Skeletal muscle tissue (tissue), 4 donors: ENCODE data around the gene GATAD2B. TPM values are rescaled to one million over a fixed set of nuclear protein-coding genes. Genes with fewer than 3 reads are reported as not detected.

ENCODE experiments used
- H3K27ac ChIP-seq: one replicate; pipeline ENCODE4 v1.7.0; 2013; ENCODE audit warnings: mild to moderate bottlenecking, low read depth, low read length, inconsistent platforms
- H3K27me3 ChIP-seq, 3 donors: one replicate each; pipeline ENCODE4 v1.7.0; 2013; ENCODE audit warnings: low read length in 3 of 3; ENCODE audit not compliant: control insufficient read depth in 3 of 3, insufficient read depth in 3 of 3
- H3K36me3 ChIP-seq, 3 donors: one replicate each; pipeline ENCODE4 v1.7.0; 2013; ENCODE audit warnings: low read length in 3 of 3; ENCODE audit not compliant: control insufficient read depth in 3 of 3, insufficient read depth in 3 of 3
- H3K4me1 ChIP-seq, 3 donors: one replicate each; pipeline ENCODE4 v1.7.0; 2013; ENCODE audit warnings: low read length in 3 of 3, mild to moderate bottlenecking in 3 of 3; ENCODE audit not compliant: control insufficient read depth in 3 of 3, insufficient read depth in 3 of 3
- H3K4me3 ChIP-seq, 3 donors: one replicate each; pipeline ENCODE4 v1.7.0; 2013; ENCODE audit warnings: low read length in 3 of 3
- H3K9ac ChIP-seq, 3 donors: one replicate each; pipeline ENCODE4 v1.7.0; 2013; ENCODE audit warnings: low read length in 3 of 3, mild to moderate bottlenecking in 3 of 3, moderate library complexity in 2 of 3, low read depth in 1 of 3
- H3K9me3 ChIP-seq, 3 donors: one replicate each; pipeline ENCODE4 v1.7.0; 2013; ENCODE audit warnings: low read length in 3 of 3; ENCODE audit not compliant: control insufficient read depth in 3 of 3
- total RNA-seq: library from RNA; depleted of rRNA; stranded (reverse); fragments of >200 nt; gene quantifications from one replicate; pipeline ENCODE4 v1.2.3, GENCODE V29; 2014
- donor health status: Osteomylitis.

GATAD2B gene
- total RNA-seq, 1 donor from 2014 or later = 6.3 TPM

DNA sequence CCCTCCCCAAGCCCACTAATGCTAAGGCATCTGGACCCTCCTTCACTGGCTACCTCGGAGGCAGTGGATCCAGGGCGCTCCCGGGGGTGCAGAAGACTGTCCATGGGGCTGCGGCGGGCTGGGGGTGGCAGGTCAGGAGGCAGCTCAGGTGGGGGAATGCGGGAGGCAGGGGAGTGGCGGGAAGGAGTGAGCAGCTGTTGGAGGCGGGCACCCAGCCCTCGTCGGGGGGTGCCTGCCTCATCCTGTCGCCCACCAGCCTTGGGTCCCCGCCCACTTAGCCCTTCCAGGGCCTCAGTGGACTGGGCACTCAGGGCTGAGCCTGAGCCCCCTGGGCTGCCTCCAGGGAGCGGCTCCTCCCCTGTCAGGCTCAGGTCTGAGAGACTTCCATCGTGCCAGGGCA is 10.7 kb upstream of the GATAD2B start:
- no peak overlapping the region for H3K9ac ChIP-seq
- H3K4me3 ChIP-seq = no peak overlapping the region
- peaks cover 69 to 77% (median 72%) of the 10 kb centered on the region in 3 donors for H3K36me3 ChIP-seq
- no peak overlapping the region for H3K27ac ChIP-seq
- no peaks in the 10 kb centered on the region for H3K27me3 ChIP-seq
- peaks cover 0 to 4% (median 0%) of the 10 kb centered on the region in 3 donors for H3K4me1 ChIP-seq
- no peaks in the 10 kb centered on the region for H3K9me3 ChIP-seq

- H3K4me1 ChIP-seq = peaks cover 0 to 6% (median 0%) of the 10 kb centered on the region in 3 donors
- no peak overlapping the region for H3K4me3 ChIP-seq
- no peak overlapping the region for H3K27ac ChIP-seq
- H3K27me3 ChIP-seq = no peaks in the 10 kb centered on the region
- H3K36me3 ChIP-seq = peaks cover 64 to 71% (median 67%) of the 10 kb centered on the region in 3 donors
- no peak overlapping the region for H3K9ac ChIP-seq
- no peaks in the 10 kb centered on the region for H3K9me3 ChIP-seq
Measured at GRCh38 chr1:153932156-153933131, 9.7 kb upstream of the GATAD2B start.

- Histone ChIP-seq H3K9me3 (no peaks in the 10 kb centered on the region), H3K4me1 (peaks cover 0 to 6% (median 0%) of the 10 kb centered on the region in 3 donors), H3K9ac (no peak overlapping the region), H3K27ac (no peak overlapping the region), H3K27me3 (no peaks in the 10 kb centered on the region), H3K4me3 (no peak overlapping the region), H3K36me3 (peaks cover 42 to 52% (median 46%) of the 10 kb centered on the region in 3 donors)
Measured at GRCh38 chr1:153929981-153930948, 7.5 kb upstream of the GATAD2B start.

DNA sequence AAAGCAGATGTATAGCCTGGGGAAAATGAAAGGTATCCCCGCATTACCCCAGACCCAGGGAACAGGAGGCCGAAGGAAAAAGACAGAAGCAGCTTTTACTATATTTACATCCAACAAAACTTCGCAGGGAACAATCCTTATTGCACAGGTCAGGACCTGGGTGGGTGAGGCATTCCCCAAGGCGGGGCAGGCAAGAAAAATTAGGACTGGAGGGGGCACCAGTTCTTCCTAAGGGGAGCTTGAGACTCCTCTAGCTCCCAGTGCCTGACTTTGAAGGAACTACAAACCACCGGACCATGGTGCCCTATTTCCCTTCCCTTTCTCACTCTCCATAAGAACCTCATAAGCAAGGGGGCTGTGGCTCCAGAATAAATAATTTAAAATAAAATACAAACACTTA is 6.7 kb upstream of the GATAD2B start:
- Histone ChIP-seq H3K36me3 (peaks cover 34 to 46% (median 39%) of the 10 kb centered on the region in 3 donors), H3K27ac (no peak overlapping the region)

GRCh38 chr1:153928791-153929341 is 6.1 kb upstream of the GATAD2B start:
- peaks cover 2 to 6% (median 4%) of the 10 kb centered on the region in 3 donors for H3K4me1 ChIP-seq
- no peak overlapping the region for H3K27ac ChIP-seq
- H3K4me3 ChIP-seq = no peak overlapping the region
- H3K36me3 ChIP-seq = peaks cover 34 to 41% (median 35%) of the 10 kb centered on the region in 3 donors
- H3K9ac ChIP-seq = peak overlapping the region in 1 of 3 donors; percentile 35
- no peaks in the 10 kb centered on the region for H3K27me3 ChIP-seq
- H3K9me3 ChIP-seq = no peaks in the 10 kb centered on the region

More for the DNA sequence above, 6.7 kb upstream of the GATAD2B start:
- peaks cover 0 to 6% (median 0%) of the 10 kb centered on the region in 3 donors for H3K4me1 ChIP-seq
- no peaks in the 10 kb centered on the region for H3K27me3 ChIP-seq
- no peak overlapping the region for H3K9ac ChIP-seq
- H3K4me3 ChIP-seq = no peak overlapping the region
- H3K9me3 ChIP-seq = no peaks in the 10 kb centered on the region

DNA sequence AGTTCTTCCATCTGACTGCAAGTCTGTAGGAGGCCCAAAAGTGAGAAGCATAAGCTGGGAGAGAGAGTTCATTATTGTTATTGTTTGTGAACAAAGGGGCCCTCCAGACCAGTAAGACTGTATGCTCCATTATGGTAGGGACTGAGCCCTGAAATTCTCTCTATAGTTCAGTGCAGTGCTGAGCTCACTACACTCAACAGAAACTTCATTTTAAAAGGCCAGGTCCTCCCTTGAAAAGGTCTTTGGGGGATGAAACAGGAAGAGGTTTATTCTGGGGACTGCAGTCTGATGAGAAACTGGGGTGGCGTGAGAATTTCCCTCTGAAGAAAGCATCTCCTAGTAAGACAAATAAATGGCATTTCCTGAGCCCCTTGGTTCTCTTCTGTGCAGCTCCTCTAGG is 5.5 kb upstream of the GATAD2B start:
- H3K27ac ChIP-seq = no peak overlapping the region
- H3K27me3 ChIP-seq = no peaks in the 10 kb centered on the region
- H3K9me3 ChIP-seq = no peaks in the 10 kb centered on the region
- H3K4me1 ChIP-seq = peaks cover 9 to 10% (median 9%) of the 10 kb centered on the region in 3 donors
- H3K36me3 ChIP-seq = peaks cover 29 to 36% (median 31%) of the 10 kb centered on the region in 3 donors
- H3K4me3 ChIP-seq = no peak overlapping the region
- H3K9ac ChIP-seq = no peak overlapping the region

DNA sequence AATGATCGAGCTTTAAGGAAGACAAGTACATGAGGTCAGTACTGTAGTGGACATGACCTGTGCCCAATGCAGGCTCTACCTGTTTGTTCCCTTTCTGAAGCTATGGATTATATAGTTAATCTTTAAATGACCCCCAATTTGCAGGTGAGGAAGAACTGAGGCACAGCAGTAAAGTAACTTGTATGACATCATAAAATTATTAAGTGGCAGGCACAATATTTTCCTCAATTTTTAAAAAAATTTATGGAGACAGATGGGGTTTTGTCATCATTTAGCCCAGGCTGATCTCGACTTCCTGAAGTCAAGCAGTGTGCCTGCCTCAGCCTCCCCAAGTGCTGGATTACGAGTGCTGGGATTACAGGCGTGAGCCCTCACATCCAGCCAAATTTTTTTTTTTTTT is 3.6 kb upstream of the GATAD2B start:
- Histone ChIP-seq H3K9ac (no peak overlapping the region), H3K36me3 (peaks cover 15 to 22% (median 18%) of the 10 kb centered on the region in 3 donors), H3K9me3 (no peaks in the 10 kb centered on the region), H3K4me1 (peaks cover 14 to 16% (median 15%) of the 10 kb centered on the region in 3 donors), H3K27ac (no peak overlapping the region), H3K27me3 (no peaks in the 10 kb centered on the region), H3K4me3 (no peak overlapping the region)

DNA sequence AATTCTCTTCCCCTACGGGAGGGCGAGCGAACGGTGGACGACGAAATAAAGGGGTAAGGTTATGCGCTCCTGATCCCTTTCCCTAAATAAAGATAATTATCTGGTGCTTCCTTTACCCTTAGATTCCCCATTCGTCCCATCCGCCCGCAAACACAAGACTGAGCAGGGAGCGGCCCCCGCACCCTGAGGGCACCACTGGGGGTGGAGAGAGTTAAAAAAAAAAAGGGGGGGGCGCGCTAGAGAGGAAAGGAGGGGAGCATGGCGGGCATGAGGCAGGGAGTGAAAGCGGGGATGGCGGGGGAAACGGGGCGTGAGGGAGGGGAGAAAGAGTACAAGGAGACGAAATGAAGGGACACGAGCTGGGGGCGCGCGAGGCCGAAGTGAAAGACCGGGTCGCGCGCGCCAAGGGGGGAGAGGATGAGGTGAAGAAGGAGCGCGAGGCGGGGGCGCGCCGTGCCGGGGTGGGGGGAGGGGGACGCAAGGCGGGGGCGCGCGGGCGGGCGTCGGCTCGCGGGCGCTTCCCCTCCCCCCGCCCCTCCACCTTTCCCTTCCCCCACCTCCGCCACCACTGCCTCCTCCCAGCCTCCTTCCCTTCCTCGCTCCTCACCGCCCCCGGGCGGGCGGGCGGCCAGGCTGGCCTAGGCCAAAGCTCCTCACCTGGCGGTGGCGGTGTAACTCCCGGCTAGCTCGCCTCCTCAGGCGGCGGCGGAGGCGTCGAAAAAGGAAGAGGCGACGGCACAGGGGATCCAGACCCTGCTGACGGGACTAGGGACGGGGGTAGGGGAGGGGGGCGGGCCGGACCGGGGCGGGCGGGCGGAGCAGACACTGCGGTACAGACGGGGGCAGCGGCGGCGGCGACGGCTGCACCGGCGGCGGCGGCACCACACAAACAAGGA is 448 bp downstream of the GATAD2B start:
- H3K4me1 ChIP-seq = peaks cover 33 to 45% (median 39%) of the 10 kb centered on the region in 3 donors
- H3K4me3 ChIP-seq = peak overlapping the region; percentile 78 to 81 (median 80)
- no peaks in the 10 kb centered on the region for H3K27me3 ChIP-seq

DNA sequence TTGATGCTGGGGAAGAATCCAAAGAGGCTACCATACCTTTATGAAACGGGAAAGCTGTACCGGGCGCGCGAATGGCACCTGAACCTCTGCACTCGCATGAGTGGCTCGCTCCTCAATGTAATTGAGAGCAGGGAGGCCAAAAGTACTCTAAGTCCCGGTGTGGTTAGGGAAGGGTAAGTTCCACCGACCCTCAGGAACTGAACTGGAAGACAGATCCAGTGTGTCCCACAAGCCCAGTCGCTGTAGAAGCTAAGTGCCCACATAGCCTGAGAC is 1.0 kb downstream of the GATAD2B start:
- Histone ChIP-seq H3K9ac (peak overlapping the region; percentile 71 to 85 (median 71)), H3K4me1 (peaks cover 33 to 45% (median 39%) of the 10 kb centered on the region in 3 donors), H3K4me3 (peak overlapping the region; percentile 78 to 81 (median 80)), H3K36me3 (no peaks in the 10 kb centered on the region), H3K27me3 (no peaks in the 10 kb centered on the region), H3K27ac (peak overlapping the region; percentile 69), H3K9me3 (no peaks in the 10 kb centered on the region)

More for the DNA sequence above, 448 bp downstream of the GATAD2B start:
- Histone ChIP-seq H3K36me3 (no peaks in the 10 kb centered on the region), H3K9me3 (no peaks in the 10 kb centered on the region), H3K9ac (peak overlapping the region; percentile 71 to 85 (median 81)), H3K27ac (peak overlapping the region; percentile 69)
